NCI-H526 treated with DMSO at 0.1 percent for 48 hours (cell line): ENCODE measurements around the gene ANGPTL2.

ENCODE experiments used
- DNase-seq: peaks from one replicate; lab custom pipeline; 2025; lab: John Stamatoyannopoulos, UW

The ANGPTL2 gene

GRCh38 chr9:127075624-127076372 lies 46.6 kb downstream of the ANGPTL2 start:
- DNase-seq: no peak

- DNase-seq: no peak
These were observed 47.6 kb downstream of the ANGPTL2 start for GRCh38 chr9:127074561-127075548.

- DNase-seq: no peak
These were observed 54.7 kb downstream of the ANGPTL2 start for GRCh38 chr9:127067603-127068220.

DNA sequence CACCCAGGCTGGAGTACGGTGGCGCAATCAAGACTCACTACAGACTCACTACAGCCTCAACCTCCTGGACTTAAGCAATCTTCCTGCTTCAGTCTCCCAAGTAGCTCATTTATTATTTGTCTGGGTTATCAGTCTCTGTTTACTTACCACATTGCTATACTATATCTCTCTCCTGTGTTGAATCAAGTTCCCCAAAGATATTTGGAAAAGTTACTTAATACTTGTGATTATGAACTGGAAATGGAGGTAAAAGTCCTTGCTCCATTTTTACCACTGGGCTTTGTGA lies 55.6 kb downstream of the ANGPTL2 start:
- no peak for DNase-seq

DNA sequence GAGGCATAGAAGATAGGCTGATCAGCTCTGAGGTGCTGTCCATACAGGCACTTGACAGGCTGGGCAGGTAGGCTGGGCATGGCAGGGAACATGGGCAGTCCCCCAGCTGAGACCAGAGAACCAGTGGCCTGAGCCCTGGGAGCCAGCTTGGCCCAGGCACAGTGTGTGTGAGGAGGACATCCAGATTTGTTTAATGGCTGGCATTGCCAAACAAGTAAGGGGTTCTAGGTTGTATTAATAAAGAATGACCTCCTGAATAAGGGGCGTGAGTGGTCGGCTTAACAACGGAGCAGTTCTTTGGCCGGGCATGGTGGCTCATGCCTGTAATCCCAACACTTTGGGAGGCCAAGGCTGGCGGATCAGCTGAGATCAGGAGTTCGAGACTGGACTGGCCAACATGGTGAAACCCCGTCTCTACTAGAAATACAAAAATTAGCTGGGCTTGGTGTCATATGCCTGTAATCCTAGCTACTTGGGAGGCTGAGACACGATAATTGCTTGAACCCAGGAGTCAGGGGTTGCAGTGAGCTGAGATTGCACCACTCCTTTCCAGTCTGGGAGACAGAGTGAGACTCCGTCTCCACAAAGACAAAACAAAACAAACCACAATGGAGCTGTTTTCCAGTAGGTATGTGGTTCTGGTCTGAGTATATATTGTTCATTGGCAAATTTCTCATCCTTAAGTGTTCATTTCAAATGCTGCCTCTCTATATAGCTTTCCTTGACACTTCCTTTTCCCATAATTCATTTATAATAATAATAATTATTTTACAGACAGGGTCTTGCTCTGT lies 56.2 kb downstream of the ANGPTL2 start:
- no peak for DNase-seq

DNA sequence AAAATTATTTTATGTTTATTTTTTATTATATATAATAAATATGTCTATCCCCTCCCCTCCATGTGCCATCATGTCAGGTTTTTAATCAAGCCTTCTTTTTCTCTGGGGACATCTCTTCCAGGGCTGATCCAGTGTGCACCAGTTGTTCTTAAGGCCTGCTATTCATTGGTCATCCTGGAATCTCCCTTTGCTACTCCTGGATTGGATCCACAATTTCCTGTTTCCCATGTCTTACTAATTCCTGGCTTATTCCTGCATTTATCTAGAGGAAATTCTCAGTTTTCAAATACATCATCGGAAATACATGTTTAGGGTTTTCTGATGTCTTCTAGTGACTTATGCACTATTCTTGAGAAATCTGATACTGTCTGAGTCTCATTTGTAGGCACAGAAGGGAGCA lies 56.8 kb downstream of the ANGPTL2 start:
- DNase-seq: no peak

GRCh38 chr9:127064335-127064734 lies 58.1 kb downstream of the ANGPTL2 start:
- no peak for DNase-seq

DNA sequence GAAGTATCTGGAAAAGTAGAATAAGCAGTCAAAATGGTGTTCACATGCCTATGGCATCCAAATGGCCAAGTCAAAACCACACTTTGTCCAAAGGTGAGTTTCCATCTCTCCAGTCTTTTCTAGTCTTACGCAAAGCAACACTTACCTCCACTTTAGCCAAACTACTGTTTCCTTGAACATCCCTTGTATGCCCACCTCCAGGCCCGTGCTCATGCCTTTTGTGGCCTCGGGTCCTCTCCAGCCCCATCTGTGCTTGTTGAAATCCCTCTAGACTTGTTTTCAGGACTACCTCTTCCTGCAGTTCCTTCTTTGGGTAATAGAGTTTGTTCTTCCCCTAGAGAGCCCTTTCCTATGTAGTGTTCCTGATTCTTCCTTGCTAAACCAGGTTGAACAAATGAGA lies 61.0 kb downstream of the ANGPTL2 start:
- no peak for DNase-seq

GRCh38 chr9:127059765-127060361 lies 62.6 kb downstream of the ANGPTL2 start:
- no peak for DNase-seq

DNA sequence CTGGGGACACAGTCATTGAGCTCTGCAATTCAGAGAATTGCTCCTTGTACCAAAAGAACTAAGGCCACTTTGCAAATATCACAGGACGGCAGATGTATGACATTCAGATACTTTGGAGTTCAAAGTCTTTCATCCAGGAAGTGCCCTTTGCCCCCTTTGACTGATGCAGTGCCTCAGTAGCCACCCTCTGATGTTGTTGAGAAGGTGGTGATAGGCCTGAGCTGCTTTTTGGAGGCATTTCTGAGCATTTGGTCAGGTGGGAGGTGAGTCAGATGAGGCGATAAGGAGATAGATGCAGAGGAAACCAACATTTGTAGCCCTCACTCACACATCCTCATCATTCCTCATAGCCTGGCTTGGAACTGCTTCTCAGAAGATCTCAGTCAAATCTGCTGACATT lies 63.4 kb downstream of the ANGPTL2 start:
- no peak for DNase-seq

DNA sequence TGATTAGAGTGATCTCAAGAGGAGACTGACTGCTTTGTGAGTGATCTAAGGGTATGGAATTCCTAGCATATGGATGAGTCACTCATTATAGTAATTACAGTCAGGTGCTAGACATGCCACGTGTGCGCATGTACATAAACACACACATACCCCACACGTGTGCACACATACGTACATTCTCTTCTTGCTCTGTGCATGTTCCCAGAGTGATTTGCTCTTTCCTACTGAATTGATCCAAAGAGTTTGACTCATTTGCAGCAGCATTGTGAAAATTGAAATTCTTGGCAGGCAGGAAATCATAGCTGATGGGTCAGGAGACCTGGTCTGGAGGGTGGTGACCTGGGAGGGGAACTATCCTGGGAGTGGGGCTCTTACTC lies 63.8 kb downstream of the ANGPTL2 start:
- no peak for DNase-seq

DNA sequence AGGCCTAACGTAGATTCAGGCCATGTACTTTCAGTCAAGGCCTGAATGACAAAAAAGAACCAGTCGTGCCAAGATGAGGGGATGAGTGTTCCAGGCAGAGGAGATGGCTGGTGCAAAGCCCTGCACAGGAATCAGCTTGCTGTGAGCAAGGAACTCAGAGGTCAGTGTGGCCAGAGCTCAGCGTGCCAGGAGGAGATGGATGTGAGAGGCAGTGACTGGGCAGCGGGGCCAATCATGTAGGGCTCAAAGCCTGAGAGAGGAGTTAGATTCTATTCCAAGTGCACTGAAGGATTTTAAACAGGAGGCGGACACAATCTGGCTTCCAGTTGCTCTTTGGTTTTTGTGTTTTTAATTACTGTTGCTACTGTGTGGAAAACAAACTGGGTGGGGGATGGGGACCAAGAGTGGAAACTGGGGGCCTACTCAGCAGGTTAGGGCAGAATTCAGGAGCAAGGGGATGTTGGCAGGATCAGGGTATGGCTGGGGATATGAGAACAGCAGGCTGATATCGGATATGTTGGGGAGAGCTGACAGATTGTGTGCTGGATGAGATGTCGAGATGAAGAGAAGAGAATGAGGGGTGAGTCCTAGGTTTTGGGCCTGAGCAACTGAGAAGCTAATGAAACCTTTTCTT lies 64.3 kb downstream of the ANGPTL2 start:
- no peak for DNase-seq

- no peak for DNase-seq
These were observed 66.0 kb downstream of the ANGPTL2 start for GRCh38 chr9:127056446-127056845.

DNA sequence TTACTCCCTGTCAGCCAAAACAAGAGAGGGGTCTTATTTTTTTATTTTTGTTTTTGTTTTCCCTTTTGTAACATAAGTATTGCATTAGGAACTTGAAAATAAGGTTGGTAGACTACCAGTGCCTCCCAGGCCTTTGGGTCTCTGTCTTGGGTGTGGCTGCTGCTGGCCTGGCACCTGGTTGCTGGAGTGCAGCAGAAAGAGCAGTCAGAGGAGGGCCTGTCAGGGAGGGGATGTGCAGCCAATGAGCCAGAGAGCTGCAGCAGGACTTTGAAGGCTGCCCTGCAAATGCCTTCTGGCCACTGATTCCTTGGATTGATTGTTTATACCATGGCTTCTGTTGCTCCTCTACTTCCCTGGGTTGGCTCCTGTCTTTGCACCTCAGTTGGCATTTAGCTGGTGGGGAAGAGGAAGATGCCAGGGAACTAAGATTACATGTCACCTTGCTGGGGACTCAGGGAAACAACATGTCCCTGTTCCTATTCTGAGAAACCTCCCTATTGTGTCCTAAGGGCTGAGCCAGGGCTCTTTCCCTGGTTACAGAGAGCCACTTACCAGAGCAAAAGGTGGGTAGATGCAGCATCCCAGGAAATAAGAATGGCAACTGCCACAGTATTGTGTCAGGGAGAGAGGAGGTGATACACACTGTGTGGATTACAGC lies 66.6 kb downstream of the ANGPTL2 start:
- DNase-seq: no peak

DNA sequence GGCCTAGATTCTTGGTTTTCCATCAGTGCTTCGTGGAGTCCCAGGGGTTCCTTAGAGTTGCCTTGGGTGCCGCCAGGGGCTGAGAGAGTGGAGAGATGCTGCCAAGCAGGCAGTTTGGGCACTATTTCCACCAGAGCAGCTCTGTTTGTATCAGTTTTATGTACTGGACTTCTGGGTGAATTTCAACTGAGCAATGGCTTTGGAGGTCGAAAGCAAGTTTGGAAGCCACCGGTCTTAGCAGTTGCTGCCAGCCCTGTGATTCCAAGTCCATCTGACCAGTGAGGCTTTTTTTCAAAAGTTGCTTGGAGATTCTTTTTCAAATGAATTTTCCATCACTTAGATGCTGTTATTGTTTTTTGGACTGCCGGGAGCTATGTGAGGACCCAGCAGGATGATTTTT lies 68.5 kb downstream of the ANGPTL2 start:
- DNase-seq: no peak

GRCh38 chr9:127053057-127053821 lies 69.2 kb downstream of the ANGPTL2 start:
- DNase-seq: no peak

- DNase-seq: no peak
These were observed 70.4 kb downstream of the ANGPTL2 start for GRCh38 chr9:127051881-127052595.

GRCh38 chr9:127050591-127051001 lies 71.8 kb downstream of the ANGPTL2 start:
- DNase-seq: no peak

DNA sequence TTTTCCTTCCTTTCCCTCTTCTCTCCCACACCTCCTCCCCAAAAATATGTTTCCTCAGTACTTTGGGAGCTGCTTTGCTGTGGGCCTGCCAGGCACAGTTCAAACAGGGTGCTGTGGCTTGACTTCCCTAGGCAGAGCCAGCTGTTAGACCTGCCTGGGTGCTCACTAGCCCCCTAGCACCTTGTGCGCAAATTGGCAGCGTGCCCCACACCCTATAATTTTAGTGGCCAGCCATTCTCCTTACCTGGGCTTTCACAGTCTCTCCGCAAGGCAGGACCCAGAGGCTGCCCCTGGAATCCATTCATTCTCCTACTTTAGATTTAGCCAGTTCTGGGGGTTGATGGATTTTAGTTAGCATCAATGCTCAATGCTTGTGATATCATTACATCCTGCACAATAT lies 72.3 kb downstream of the ANGPTL2 start:
- no peak for DNase-seq
